Stimulated activated naive B cell treated with anti-CD40 and anti-IgM and Interleukin-4, amounts not matched to agents 10 μg/mL and 1 μg/mL and 100 μg/mL, for 72 hours (primary cell): ENCODE measurements around the gene SRRD.

ENCODE experiments used
- ATAC-seq, 2 donors: fragments of 150-1000 bp; cut with Tn5 transposase; replicated peaks; 2 replicates each; pipeline ENCODE4 v1.10.0; 2021; ENCODE audit warnings: moderate library complexity in 1 of 2
- DNase-seq: peaks from one replicate; pipeline ENCODE4 v3.0.0; 2021
- H3K27ac Mint-ChIP-seq: one replicate; pipeline ENCODE4 v1.8.0; 2022; ENCODE audit warnings: mild to moderate bottlenecking, mixed read lengths
- H3K27me3 Mint-ChIP-seq, 2 donors: one replicate each; pipeline ENCODE4 v1.8.0; 2022; ENCODE audit warnings: mixed read lengths in 2 of 2
- H3K36me3 Mint-ChIP-seq, 2 donors: one replicate each; pipeline ENCODE4 v1.8.0; 2022; ENCODE audit warnings: mixed read lengths in 2 of 2, mild to moderate bottlenecking in 1 of 2
- H3K4me1 Mint-ChIP-seq, 2 donors: one replicate each; pipeline ENCODE4 v1.8.0; 2022; ENCODE audit warnings: mixed read lengths in 2 of 2, mild to moderate bottlenecking in 1 of 2
- H3K4me3 Mint-ChIP-seq, 2 donors: one replicate each; pipeline ENCODE4 v1.8.0; 2022; ENCODE audit warnings: mild to moderate bottlenecking in 2 of 2, mixed read lengths in 2 of 2, moderate library complexity in 1 of 2
- H3K9me3 Mint-ChIP-seq, 2 donors: one replicate each; pipeline ENCODE4 v1.8.0; 2022; ENCODE audit warnings: mixed read lengths in 2 of 2, mild to moderate bottlenecking in 1 of 2

SRRD gene

GRCh38 chr22:26529345-26529744 is 45.7 kb downstream of the SRRD start:
- Mint-ChIP-seq H3K36me3 (peaks cover 20 to 25% of the 10 kb centered on the region in 2 donors), H3K4me3 (no peak overlapping the region), H3K27me3 (no peaks in the 10 kb centered on the region), H3K27ac (no peak overlapping the region), H3K4me1 (peaks cover 10 to 19% of the 10 kb centered on the region in 2 donors), H3K9me3 (no peaks in the 10 kb centered on the region)
- no peak for ATAC-seq
- no peak for DNase-seq

- Mint-ChIP-seq H3K36me3 (peaks cover 25 to 35% of the 10 kb centered on the region in 2 donors), H3K27me3 (no peaks in the 10 kb centered on the region), H3K4me3 (peak overlapping the region; percentile 29 to 58), H3K27ac (peak overlapping the region; percentile 31), H3K9me3 (no peaks in the 10 kb centered on the region), H3K4me1 (peaks cover 27 to 44% of the 10 kb centered on the region in 2 donors)
- ATAC-seq (no peak), DNase-seq (no peak)
Measured at GRCh38 chr22:26534171-26534855, 50.6 kb downstream of the SRRD start.

GRCh38 chr22:26534874-26535602 is 51.4 kb downstream of the SRRD start:
- ATAC-seq = peak; percentile 77 to 80

GRCh38 chr22:26535603-26535908 is 51.9 kb downstream of the SRRD start:
- Mint-ChIP-seq H3K4me1 (peaks cover 27 to 44% of the 10 kb centered on the region in 2 donors), H3K27me3 (no peaks in the 10 kb centered on the region), H3K36me3 (peaks cover 23 to 33% of the 10 kb centered on the region in 2 donors), H3K9me3 (no peaks in the 10 kb centered on the region), H3K27ac (peak overlapping the region; percentile 96), H3K4me3 (peak overlapping the region; percentile 64 to 68)
- DNase-seq (no peak), ATAC-seq (peak; percentile 83 to 87)

More at GRCh38 chr22:26534874-26535602, 51.4 kb downstream of the SRRD start:
- peaks cover 25 to 34% of the 10 kb centered on the region in 2 donors for H3K36me3 Mint-ChIP-seq
- peaks cover 27 to 44% of the 10 kb centered on the region in 2 donors for H3K4me1 Mint-ChIP-seq
- H3K27me3 Mint-ChIP-seq = no peaks in the 10 kb centered on the region
- no peak for DNase-seq
- no peaks in the 10 kb centered on the region for H3K9me3 Mint-ChIP-seq
- H3K4me3 Mint-ChIP-seq = peak overlapping the region; percentile 64 to 68
- H3K27ac Mint-ChIP-seq = peak overlapping the region; percentile 96

- peak overlapping the region; percentile 96 for H3K27ac Mint-ChIP-seq
- DNase-seq = no peak
- peaks cover 23 to 34% of the 10 kb centered on the region in 2 donors for H3K36me3 Mint-ChIP-seq
- no peaks in the 10 kb centered on the region for H3K27me3 Mint-ChIP-seq
- H3K4me1 Mint-ChIP-seq = peaks cover 27 to 44% of the 10 kb centered on the region in 2 donors
- no peaks in the 10 kb centered on the region for H3K9me3 Mint-ChIP-seq
- peak in 1 of 2 donors; percentile 22 for ATAC-seq
- peak overlapping the region in 1 of 2 donors; percentile 68 for H3K4me3 Mint-ChIP-seq
Measured at GRCh38 chr22:26536056-26536761, 52.5 kb downstream of the SRRD start.

GRCh38 chr22:26536762-26537134 is 53.1 kb downstream of the SRRD start:
- Mint-ChIP-seq H3K4me1 (peaks cover 27 to 44% of the 10 kb centered on the region in 2 donors), H3K27me3 (no peaks in the 10 kb centered on the region), H3K36me3 (peaks cover 23 to 34% of the 10 kb centered on the region in 2 donors), H3K27ac (peak overlapping the region; percentile 96), H3K9me3 (no peaks in the 10 kb centered on the region), H3K4me3 (no peak overlapping the region)
- DNase-seq = no peak
- ATAC-seq = no peak

GRCh38 chr22:26540119-26540518 is 56.4 kb downstream of the SRRD start:
- peaks cover 27 to 34% of the 10 kb centered on the region in 2 donors for H3K36me3 Mint-ChIP-seq
- H3K27ac Mint-ChIP-seq = no peak overlapping the region
- H3K4me1 Mint-ChIP-seq = peaks cover 30 to 34% of the 10 kb centered on the region in 2 donors

GRCh38 chr22:26541167-26541819 is 57.6 kb downstream of the SRRD start:
- Mint-ChIP-seq H3K36me3 (peaks cover 26 to 27% of the 10 kb centered on the region in 2 donors), H3K4me3 (no peak overlapping the region), H3K9me3 (no peaks in the 10 kb centered on the region), H3K4me1 (peaks cover 24 to 27% of the 10 kb centered on the region in 2 donors), H3K27ac (no peak overlapping the region), H3K27me3 (no peaks in the 10 kb centered on the region)
- ATAC-seq (no peak), DNase-seq (no peak)

More at GRCh38 chr22:26540119-26540518, 56.4 kb downstream of the SRRD start:
- Mint-ChIP-seq H3K9me3 (no peaks in the 10 kb centered on the region), H3K4me3 (no peak overlapping the region), H3K27me3 (no peaks in the 10 kb centered on the region)
- ATAC-seq (no peak), DNase-seq (no peak)

GRCh38 chr22:26542831-26543230 is 59.2 kb downstream of the SRRD start:
- DNase-seq (no peak), ATAC-seq (peak; percentile 74)
- Mint-ChIP-seq H3K9me3 (no peaks in the 10 kb centered on the region), H3K4me3 (no peak overlapping the region), H3K27me3 (no peaks in the 10 kb centered on the region), H3K36me3 (peaks cover 21 to 28% of the 10 kb centered on the region in 2 donors), H3K27ac (peak overlapping the region; percentile 83), H3K4me1 (peaks cover 26 to 34% of the 10 kb centered on the region in 2 donors)
